ENCODE data around the gene GLO1.

The GLO1 gene

DNA sequence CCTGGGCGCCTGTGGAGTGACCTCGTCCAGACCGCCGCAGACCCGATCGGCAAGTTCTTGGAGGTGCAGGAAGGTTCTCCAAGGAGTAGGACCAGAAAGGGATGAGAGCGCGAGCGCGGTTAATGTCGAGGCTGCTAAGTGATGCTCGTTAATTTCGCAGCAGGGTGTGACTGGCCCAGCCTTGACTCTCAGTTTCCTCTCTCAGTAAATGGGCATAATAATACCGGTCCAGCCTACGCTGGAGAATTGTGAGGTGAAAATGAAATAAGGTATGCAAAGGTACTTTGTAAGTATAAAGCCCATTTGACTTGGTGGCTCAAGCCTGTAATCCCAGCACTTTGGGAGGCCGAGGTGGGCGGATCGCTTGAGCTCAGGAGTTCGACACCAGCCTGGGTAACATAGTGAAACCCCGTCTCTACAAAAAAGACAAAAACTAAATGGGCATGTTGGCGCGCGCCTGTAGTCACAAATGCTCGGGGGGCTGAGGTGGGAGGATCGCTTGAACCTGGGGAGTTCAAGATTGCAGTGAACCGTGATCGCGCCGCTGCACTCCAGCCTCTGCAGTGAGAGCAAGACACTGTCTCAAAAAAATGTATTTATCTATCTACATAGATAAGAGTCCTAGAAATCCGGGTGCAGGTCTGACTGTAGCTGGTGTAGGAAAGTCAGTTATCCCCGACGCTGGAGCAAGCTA, 62.6 kb downstream of the GLO1 start:
- no peak for TF ChIP-seq CTCF (IDR thresholded peaks at IDR 0.05)

DNA sequence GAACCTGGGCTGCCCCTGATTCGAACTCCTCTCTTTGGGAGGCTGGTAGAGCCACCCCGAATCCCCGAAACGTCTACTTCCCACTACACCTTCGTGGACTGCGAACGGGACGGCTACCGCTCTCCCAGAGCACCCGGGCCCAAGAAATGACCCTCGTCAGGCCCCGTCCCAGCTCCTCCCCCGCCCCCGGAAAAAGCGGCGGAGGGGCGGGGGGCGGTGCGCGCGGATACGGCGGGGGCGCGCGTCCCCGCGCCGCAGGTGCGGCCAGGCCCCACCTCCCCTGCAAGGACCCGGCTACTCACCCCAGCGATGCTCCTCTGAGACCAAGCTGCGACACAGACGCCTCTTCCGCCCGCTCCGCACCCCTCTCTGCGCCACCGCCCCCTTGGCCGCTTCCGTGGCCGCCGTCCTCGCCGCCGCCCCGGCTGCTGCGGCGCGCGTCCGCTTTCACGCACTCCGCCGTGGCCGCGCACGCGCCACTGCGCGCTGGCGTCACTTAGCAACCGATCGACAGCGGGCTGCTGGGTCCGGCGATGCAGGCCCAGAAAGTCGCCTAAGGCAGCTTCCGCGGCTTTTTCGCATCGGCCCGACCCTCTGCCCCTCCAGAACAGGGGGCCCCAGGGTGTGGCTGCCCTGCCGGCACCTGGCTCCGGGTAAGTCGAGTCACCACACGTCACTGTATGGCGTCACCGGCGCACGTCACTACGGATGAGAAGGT, 63.3 kb downstream of the GLO1 start, which contains the start of gene BTBD9:
Gene BTBD9 (minus strand): TSS at position 432 of the 718 bp plus-strand sequence.
- no peak for TF ChIP-seq CTCF (IDR thresholded peaks at IDR 0.05)

DNA sequence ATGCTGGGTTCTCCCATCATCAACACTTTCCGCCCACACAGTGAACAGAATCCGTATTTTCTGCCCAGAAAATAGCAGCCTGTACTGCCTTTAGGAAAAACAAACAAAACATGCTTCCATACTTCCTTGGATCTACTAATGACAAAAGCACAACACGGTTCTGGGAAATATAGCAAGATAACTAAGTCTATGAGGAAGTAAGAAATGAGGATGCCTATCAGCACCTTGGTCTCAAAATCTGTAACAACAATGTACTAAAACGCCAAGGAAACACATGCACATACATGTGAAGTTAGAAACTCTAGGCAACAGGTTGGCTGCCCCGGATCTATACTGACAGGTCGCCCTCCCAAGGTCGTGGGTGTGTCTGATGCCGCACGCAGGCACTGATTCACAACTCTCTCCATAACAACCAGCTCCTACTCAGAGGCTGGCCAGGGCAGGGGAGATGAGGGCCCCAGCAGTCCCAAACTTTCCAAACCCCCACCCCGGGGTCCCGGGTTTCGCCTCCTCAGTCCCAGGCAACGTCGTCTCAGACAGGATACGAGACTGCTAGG, 63.9 kb downstream of the GLO1 start:
- TF ChIP-seq CTCF (IDR thresholded peaks at IDR 0.05), result no peak

DNA sequence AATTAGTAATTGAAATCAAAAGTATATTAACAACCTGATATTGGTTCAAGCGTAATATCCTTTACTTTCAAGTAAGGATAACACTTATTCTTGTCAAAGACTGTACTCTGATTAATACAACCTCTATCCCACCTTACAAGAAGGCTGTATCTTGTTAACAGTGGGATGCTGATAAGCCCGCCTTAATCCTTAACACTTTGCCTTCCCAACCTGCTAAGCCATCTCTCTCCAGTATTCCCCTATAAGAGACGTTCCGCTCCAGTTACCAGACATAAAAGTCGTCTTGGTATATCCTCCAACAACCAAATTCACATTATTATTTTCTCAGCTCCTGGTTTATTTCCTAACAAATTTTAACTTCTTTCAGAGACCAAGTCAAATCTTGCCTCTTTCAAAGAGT, 65.2 kb downstream of the GLO1 start:
- no peak for TF ChIP-seq CTCF (IDR thresholded peaks at IDR 0.05)

GRCh38 chr6:38636027-38636426, 66.9 kb downstream of the GLO1 start:
- no peak for TF ChIP-seq CTCF (IDR thresholded peaks at IDR 0.05)

- TF ChIP-seq CTCF (IDR thresholded peaks at IDR 0.05), result no peak
These were observed 68.4 kb downstream of the GLO1 start for GRCh38 chr6:38634518-38634917.

DNA sequence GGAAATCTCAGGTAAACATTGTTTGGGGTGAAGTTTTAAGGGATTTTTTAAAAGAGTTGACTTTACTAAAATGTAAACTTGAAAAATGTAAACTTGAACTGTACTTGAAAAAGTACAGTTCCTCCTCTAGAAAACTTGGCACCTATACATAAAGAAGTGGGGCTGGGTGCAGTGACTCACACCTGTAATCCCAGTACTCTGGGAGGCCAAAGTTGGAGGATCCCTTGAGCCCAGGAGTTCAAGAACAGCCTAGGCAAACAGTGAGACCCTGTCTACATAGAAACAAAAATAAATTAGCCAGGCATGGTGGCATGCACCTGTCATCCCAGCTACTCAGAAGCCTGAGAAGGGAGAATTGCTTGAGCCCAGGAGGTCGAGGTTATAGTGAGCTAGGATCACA, 70.5 kb downstream of the GLO1 start:
- TF ChIP-seq CTCF (IDR thresholded peaks at IDR 0.05), result no peak
